Hepatocyte (in vitro differentiated cells): ENCODE measurements around the gene NEK1.

Experiments
- EZH2phosphoT487 ChIP-seq: fragments of 200-600 bp; sonication (generic); IDR thresholded peaks from one replicate; pipeline ENCODE4 v1.6.1; 2018; ENCODE audit warnings: antibody characterized with exemption, mild to moderate bottlenecking, low read depth, moderate library complexity; ENCODE audit not compliant: unreplicated experiment, severe bottlenecking
- TF ChIP-seq, protein P1 (sequence below): fragments of 200-600 bp; sonication (generic); IDR thresholded peaks from 2 replicates; pipeline ENCODE4 v1.5.1; 2016; ENCODE audit warnings: antibody characterized with exemption, mild to moderate bottlenecking; ENCODE audit not compliant: poor library complexity

DNA sequence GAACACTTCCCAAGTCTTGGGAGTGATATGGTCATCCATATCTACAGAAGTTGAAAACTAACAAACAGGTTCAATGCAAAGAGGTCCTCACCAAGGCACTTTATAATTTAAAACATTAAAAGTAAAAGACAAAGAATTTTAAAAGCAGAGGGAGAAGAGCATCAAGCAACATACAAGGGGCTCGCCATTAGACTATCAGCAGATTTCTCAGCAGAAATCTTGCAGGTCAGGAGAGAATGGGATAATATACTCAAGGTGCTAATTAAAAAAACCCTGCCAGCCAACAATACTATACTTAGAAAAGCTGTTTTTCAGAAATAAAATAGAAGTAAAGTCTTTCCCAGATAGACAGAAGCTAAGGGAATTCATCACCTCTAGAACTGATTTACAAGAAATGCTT is 121.2 kb downstream of the NEK1 start:
- TF ChIP-seq, protein P1, sequence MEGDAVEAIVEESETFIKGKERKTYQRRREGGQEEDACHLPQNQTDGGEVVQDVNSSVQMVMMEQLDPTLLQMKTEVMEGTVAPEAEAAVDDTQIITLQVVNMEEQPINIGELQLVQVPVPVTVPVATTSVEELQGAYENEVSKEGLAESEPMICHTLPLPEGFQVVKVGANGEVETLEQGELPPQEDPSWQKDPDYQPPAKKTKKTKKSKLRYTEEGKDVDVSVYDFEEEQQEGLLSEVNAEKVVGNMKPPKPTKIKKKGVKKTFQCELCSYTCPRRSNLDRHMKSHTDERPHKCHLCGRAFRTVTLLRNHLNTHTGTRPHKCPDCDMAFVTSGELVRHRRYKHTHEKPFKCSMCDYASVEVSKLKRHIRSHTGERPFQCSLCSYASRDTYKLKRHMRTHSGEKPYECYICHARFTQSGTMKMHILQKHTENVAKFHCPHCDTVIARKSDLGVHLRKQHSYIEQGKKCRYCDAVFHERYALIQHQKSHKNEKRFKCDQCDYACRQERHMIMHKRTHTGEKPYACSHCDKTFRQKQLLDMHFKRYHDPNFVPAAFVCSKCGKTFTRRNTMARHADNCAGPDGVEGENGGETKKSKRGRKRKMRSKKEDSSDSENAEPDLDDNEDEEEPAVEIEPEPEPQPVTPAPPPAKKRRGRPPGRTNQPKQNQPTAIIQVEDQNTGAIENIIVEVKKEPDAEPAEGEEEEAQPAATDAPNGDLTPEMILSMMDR: no peak
- no peak for TF ChIP-seq EZH2phosphoT487
